Skin epidermis (tissue), 12 donors: ENCODE results near the gene SHC1.

Source experiments
- H3K27ac ChIP-seq, 21 experiments: fragments of 200-600 bp; sonication (generic) in 11 of 21; one replicate each; pipeline ENCODE4 v1.5.0; 2020; ENCODE audit warnings: mild to moderate bottlenecking in 3 of 21, inconsistent platforms in 2 of 21, moderate library complexity in 2 of 21
- H3K4me3 ChIP-seq, 7 experiments: fragments of 200-600 bp; sonication (generic) in 2 of 7; one replicate each; pipeline ENCODE4 v1.5.0; 2020; ENCODE audit warnings: inconsistent platforms in 2 of 7, mild to moderate bottlenecking in 2 of 7, moderate library complexity in 1 of 7

The SHC1 gene, protein sequence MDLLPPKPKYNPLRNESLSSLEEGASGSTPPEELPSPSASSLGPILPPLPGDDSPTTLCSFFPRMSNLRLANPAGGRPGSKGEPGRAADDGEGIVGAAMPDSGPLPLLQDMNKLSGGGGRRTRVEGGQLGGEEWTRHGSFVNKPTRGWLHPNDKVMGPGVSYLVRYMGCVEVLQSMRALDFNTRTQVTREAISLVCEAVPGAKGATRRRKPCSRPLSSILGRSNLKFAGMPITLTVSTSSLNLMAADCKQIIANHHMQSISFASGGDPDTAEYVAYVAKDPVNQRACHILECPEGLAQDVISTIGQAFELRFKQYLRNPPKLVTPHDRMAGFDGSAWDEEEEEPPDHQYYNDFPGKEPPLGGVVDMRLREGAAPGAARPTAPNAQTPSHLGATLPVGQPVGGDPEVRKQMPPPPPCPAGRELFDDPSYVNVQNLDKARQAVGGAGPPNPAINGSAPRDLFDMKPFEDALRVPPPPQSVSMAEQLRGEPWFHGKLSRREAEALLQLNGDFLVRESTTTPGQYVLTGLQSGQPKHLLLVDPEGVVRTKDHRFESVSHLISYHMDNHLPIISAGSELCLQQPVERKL

DNA sequence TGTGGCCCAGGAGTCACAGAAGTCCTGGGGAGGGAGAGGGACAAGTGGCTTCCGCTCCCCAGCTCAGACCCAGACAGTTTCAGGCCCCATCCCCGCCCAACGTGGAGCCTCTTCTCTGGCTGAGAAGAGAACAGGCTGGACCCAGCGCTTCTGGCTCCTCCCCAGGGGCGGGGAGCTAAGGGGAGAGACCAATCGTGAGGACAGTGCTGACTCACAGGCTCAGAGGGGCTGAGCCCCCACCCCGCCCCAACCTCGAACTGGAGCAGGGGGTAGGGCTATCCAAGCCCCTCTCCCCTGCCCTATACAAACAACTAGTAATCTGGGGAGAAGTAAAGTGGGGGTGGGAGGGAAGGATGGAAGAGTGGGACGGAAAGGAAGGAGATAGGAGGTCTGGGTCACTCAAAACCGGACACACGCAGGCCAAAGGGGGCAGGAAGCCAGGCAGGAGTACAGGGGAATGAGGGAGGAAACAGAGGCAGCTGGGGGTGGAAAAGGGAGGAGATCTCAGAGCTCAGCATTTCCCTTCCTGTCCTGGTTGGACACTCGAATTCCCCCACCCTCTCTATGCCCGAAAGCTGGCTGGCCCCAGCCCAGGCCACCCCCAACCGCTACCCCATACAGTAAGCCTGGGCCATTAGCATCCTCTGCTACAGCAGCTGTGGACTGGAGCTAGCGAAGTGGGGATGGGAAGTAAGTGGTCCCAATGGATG lies at the start of gene SHC1:
TSS of gene SHC1 (minus strand) at position 117 of the 710 bp plus-strand sequence. CDS start 221 bp downstream, outside the sequence.
- peak within 1 kb of the TSS; percentile 28 to 56 (median 36) for H3K4me3 ChIP-seq

DNA sequence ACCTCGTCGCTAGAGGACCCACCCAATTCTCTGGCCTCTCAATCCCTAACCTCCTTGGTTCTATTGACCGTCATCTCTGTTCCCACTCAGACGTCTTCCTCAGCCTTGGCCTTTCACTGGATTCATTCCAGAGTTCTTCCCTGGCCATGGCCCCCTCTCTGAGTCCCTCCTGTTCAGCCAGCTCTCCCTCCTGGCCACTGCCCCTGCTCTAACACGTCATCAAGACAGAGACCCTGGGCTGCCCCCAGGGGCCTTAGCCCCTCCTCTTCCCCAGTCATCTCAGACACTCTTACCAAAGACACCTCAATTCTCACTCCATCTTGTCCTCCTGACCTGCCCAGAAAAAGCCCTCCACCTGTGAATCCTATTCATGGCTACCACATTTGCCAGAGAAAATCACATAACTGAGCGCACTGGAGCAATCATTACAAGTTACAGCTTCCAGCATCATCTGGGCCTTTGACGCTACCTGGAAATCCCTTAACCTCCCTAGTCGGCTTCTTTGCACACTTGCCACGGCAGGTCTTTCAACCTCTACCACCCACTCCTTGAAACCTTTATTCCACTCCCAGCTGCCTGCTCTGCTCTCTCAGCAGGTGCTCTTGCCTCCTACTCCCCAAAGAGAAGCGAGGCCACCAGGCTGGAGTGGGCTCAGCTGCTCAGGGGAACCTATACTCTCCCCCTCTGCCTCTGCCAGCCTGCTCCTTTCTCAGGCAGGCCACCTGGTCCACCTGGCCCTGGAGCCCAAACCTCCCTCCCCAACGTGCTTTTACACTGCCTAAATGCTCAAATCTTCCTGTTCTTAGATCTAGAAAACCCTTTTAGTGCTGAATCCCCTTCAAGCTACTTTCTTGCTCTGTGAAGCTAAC lies 49.1 kb upstream of the SHC1 start:
- H3K4me3 ChIP-seq, result no peak overlapping the region
- peak overlapping the region in 14 of 21 experiments; percentile 1 to 99 (median 83) for H3K27ac ChIP-seq

More for the DNA sequence above, at the start of gene SHC1:
- peak within 1 kb of the TSS; percentile 20 to 99 (median 97) for H3K27ac ChIP-seq

DNA sequence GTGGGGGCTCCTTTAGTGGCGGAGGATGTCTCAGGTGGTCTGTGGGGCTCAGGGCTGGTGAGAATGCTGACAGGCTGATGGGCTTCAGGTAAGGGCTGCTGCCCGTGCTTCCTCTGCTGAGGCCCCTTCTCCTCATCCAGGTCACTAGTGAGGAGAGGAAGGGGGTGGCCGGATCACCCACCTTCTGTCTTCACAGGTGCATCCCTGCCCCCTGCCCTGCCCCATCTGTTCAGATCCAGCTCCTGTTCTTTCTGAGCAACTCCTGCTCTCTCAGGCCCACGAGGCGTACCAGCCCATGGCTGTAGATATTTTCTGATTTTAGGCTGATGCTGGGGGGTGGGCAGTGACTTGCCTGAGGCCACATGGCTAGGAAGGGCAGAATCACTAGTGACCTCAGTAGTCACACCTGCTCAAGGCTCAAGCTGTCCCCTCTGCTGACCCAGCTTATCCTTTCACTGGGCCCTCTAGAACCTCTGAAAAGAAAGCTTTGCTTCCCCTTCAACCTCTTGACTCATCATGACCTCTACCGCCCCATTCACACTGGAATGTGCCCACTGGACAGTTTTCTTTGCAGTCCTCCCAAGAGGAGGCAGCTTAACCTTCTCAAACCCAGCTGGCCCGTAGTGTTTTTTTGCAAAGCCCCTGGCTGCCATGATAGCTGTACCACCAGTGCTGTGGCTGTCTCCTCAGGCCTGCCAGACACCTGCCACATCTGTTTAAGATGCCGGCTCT lies 48.2 kb upstream of the SHC1 start:
- peak overlapping the region in 16 of 21 experiments; percentile 6 to 99 (median 84) for H3K27ac ChIP-seq

DNA sequence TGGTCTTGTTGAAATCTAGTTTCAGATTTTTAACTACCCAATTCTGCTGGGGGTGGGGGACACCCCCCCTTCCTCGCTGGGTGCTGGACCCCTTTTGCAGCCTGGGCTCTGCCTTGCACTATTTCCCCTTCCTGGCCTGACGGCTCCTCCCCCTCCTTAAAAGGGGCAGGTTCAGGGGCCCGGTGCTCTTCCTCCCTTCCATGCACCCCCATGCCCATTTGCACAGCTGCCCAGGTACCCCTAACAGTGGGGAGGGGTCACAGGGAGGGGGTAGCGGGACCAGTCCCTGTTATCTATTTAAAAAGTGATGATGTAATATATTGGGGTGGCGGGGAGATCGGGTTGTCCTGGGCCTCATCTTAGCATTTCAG lies 47.4 kb upstream of the SHC1 start:
- peak overlapping the region in 19 of 21 experiments; percentile 57 to 99 (median 84) for H3K27ac ChIP-seq
- peak overlapping the region in 5 of 7 experiments; percentile 8 to 32 (median 18) for H3K4me3 ChIP-seq

More for the DNA sequence above, 48.2 kb upstream of the SHC1 start:
- no peak overlapping the region for H3K4me3 ChIP-seq

DNA sequence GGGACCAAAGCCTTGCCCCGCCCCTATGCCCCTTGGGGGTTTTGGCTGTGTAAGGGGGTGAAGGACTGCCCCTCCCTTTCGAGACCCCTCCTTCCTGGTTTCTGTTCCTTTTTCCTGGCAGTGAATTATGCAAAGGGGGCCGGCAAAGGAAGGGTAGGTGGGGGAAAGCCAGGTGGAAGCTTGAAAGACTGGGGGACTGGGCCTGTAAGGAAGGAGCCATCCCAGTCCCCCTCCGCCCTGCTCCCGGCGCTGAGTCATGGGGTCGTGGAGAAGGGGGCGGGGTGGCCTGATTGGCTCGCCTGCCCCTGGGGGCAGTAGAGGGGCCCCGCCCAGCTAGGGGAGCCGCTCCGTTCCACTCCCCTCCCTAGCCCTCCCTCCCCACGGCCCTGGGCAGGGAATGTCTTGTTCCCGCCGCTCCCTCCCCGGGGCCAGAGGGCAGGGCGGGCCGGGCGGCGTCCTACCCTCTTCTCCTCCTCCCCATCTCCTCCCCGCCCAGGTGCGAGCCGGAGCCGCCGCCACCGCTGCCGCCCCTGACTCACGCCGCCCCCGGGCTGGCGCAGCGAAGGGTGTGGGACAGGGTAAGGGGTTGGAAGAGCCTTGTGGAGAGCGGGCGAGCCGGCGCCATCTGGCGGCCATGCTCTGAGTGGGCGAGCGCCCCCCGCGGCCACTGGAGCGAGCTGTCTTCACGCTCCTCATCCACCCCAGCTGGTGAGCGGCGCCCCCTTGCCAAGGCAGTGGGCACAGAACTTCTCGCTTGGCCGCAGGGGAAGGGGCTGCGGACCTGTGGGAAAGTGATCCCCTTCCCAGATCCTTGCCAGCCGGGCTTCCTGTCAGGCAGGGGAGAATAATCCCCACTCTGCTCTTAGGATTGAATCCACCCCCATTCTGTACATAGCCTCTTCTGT lies 46.7 kb upstream of the SHC1 start:
- Histone ChIP-seq H3K27ac (peak overlapping the region in 20 of 21 experiments; percentile 57 to 99 (median 84)), H3K4me3 (peak overlapping the region; percentile 8 to 32 (median 20))

DNA sequence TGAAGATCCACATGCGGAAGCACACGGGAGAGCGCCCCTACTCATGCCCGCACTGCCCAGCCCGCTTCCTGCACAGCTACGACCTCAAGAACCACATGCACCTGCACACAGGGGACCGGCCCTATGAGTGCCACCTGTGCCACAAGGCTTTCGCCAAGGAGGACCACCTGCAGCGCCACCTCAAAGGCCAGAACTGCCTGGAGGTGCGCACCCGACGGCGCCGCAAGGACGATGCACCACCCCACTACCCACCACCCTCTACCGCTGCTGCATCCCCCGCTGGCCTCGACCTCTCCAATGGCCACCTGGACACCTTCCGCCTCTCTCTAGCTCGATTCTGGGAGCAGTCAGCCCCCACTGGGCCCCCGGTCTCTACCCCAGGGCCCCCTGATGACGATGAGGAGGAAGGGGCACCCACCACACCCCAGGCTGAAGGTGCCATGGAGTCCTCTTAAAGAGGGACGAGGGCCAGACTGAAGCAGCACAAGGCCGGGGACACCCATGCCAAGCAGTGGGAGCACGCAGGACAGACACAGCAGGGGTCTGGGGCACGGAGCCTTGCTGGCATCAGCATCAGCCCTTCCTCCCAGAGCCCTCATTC lies 45.8 kb upstream of the SHC1 start:
- Histone ChIP-seq H3K4me3 (no peak overlapping the region), H3K27ac (peak overlapping the region in 20 of 21 experiments; percentile 57 to 99 (median 84))

DNA sequence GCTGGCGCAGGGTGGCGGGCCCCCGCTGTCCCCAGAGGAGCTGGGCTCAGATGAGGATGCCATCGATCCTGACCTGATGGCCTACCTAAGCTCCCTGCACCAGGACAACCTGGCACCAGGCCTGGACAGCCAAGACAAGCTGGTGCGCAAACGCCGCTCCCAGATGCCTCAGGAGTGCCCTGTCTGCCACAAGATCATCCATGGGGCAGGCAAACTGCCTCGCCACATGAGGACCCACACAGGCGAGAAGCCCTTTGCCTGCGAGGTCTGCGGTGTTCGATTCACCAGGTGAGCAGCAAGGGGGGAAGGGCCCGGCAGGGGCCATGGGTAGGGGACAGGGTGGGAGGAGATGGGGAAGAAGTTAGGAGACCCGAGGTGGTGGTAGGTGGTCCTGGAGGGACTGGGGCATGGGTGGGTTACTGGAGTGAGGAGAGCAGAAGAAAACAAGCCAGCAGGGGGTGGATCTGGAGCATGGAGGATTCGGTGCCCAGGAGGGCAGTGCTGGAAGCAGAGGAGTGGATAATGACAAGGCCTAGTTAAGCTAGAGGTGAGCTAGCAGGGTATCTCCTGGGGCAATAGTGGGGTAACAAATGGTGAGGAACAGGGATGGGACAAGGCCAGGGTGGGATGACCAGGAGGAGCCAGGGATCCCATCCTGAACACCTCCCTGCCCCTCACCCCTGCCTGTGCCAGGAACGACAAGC lies 45.1 kb upstream of the SHC1 start:
- Histone ChIP-seq H3K27ac (peak overlapping the region in 19 of 21 experiments; percentile 37 to 99 (median 84)), H3K4me3 (no peak overlapping the region)

DNA sequence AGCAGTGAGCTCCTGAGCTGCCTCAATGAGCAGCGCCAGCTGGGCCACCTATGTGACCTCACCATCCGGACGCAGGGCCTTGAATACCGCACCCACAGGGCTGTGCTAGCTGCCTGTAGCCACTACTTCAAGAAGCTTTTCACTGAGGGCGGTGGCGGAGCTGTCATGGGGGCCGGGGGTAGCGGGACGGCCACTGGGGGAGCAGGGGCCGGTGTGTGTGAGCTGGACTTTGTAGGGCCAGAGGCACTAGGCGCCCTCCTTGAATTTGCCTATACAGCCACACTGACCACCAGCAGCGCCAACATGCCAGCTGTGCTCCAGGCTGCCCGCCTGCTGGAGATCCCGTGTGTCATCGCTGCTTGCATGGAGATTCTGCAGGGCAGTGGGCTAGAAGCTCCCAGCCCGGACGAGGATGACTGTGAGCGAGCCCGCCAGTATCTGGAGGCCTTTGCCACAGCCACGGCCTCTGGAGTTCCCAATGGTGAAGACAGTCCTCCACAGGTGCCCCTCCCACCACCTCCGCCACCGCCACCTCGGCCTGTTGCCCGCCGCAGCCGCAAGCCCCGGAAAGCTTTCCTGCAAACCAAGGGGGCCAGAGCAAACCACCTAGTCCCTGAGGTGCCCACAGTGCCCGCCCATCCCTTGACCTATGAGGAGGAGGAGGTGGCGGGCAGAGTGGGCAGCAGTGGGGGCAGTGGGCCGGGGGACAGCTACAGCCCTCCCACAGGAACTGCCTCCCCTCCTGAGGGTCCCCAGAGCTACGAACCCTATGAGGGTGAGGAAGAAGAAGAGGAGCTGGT lies 44.4 kb upstream of the SHC1 start:
- Histone ChIP-seq H3K4me3 (no peak overlapping the region), H3K27ac (peak overlapping the region in 16 of 21 experiments; percentile 22 to 99 (median 88))

DNA sequence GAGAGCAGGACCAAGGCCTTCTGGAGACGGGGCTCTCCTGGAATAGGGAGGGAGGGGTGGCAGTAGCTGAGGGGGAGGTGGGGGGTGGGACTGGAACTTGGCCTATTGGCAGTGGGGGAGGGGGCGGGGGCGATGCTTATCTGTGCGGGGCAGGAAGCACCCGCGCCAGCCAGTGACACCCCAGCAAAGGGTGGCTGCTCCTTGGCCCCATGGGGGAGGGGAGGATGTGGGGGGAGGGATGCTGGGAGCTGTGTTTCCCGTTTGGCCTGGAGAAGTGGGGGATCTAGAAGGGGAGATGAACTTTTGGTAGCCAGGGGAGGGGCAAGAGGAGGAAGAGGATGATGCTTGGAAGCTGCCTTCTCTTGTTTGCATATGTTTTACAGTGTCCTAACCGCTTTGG lies 43.1 kb upstream of the SHC1 start:
- H3K27ac ChIP-seq, result peak overlapping the region in 20 of 21 experiments; percentile 35 to 99 (median 96)
- H3K4me3 ChIP-seq, result no peak overlapping the region

DNA sequence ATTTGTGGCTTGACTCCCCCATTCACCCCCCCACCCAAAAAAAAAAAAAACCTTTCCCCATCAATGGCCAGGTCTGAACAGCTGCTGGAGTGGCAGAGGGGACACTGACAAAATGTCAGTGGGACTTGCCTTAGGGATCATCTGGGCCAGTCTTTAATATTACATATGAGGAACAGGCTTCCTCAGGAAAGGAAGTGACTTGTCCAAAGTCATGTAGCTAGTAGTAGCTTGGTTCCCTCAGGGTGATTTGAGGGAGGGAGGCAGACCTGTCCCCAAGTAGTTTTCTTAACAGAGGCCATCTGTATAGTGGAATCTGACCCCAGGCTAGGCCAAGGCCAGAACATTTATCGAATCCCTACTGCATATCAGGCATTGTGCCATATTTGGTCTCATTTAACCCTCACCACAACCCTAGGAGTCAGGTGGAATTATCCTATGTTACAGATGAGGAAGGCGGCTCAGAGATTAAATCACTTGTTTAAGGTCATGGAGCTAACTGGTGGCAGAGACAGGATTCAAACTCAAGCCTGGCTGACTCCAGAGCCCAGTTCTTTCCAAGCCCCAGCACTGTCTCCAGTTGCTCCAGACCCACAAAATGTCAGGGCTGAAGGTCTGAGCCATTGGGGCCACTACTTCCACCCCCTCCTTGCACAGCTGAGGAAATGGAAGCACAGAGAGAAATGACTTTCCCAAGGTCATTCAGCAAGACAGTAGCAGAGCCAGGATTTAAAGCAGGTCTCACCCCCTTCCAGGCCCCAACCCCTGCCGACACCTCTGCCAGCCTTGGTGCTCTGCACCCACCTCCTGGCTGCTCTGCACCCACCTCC lies 42.4 kb upstream of the SHC1 start:
- H3K27ac ChIP-seq, result peak overlapping the region in 20 of 21 experiments; percentile 35 to 99 (median 96)
- H3K4me3 ChIP-seq, result peak overlapping the region in 1 of 7 experiments; percentile 57

DNA sequence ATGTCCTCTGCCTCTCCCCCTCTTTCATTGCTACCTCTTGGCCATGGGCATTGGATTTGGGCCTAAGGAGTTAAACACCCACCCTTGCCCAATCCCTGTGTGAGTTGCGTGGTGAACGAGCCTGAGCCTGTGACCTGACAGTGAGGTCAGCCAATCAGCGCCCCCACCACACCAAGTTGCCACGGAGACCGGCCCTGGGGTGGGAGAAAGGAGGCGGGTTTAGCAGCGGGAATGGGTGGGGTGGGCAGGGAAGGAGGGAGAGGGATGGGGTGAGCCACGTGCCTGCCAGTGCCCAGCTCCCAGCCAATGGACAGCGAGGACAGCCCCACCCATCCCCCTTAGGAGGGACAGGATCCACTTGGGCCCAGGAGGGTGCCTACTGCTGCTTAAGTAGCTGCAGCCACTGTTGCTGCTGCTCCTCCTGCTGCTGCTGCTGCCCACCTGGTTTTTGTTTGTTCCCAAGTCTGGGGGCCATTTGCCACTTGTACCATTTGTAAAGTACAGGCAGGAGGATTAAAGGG lies 41.5 kb upstream of the SHC1 start:
- Histone ChIP-seq H3K27ac (peak overlapping the region in 20 of 21 experiments; percentile 76 to 99 (median 96)), H3K4me3 (peak overlapping the region in 1 of 7 experiments; percentile 57)

DNA sequence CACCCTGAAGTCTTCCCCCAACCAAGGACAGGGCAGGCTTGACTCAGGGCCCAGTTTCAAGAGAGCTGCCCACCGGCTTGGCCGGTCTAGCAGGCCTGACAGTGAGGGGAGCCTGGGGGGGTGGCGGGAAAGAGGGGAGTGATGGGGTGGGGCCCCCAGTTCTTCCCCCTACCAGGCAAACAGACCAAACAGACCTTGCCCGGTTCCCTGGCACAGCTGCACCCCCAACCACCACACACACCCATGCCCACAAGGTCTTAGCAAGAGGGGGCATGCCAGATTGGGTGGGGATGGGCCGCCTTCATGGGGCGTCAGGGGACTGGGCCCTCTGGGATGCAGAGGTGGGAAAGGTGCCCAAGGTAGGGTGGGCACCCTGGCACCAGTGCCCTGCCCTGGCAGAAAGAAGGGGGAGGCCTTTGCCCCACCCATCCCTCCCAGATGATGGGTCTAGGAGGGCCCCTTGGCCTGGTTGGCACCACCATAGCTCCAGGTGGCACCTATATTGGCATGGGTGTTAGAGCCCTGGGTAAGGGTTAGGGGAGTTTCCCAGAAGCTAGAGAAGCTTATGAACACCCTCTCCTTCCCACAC lies 41.0 kb upstream of the SHC1 start:
- Histone ChIP-seq H3K27ac (peak overlapping the region in 20 of 21 experiments; percentile 79 to 99 (median 96)), H3K4me3 (peak overlapping the region in 3 of 7 experiments; percentile 39 to 57 (median 49))

DNA sequence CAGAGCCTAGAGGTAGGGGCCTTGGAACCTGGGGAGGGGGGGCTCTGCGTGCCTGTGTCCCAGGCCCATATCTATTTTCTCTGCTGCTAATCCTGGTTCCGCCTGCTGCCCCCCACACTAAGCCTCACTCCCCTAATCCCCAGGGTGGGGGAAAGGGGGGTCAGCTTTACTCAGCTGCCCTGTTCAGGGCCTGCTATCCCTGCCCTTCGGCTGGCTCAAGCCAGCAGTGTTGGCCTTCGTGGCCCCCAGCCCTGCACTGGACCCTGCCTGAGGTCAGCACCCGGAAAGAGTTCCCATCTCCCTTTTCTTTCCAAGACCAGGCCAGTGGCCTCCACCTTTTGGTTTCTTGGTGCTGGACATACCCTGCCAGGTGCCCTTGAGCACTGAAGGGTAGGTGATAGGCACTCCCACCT lies 40.5 kb upstream of the SHC1 start:
- Histone ChIP-seq H3K4me3 (peak overlapping the region in 5 of 7 experiments; percentile 37 to 57 (median 41)), H3K27ac (peak overlapping the region in 20 of 21 experiments; percentile 79 to 99 (median 96))
